HEK293 (cell line): ENCODE data around the gene POLR1E.

Experiments
- CTCF ChIA-PET: fragments of 350-600 bp; formaldehyde crosslinking; extraction: SDS; loops from one replicate; lab custom pipeline; 2021; ENCODE audit warnings: antibody characterized with exemption; lab: Yijun Ruan, JAX
- POLR2A ChIA-PET: fragments of 300-600 bp; formaldehyde crosslinking; extraction: SDS; loops from one replicate; lab custom pipeline; 2020; ENCODE audit warnings: antibody characterized with exemption, inconsistent platforms; lab: Yijun Ruan, JAX
- H3K27ac ChIP-seq: fragments of 200-500 bp; sonication (Bioruptor generic); 2 replicates; pipeline ENCODE4 v1.5.1; 2014; ENCODE audit warnings: low read depth, low read length, control low read depth, inconsistent platforms; ENCODE audit errors: extremely low read depth
- H3K36me3 ChIP-seq, 2 experiments: fragments of 200-500 bp in 1 of 2; sonication (Bioruptor generic) in 1 of 2; 1 replicate in 1 of 2; 2 replicates in 1 of 2; pipeline ENCODE4 v1.5.1; 2014 to 2017; ENCODE audit warnings: inconsistent platforms in 2 of 2, low read length in 2 of 2; ENCODE audit not compliant: control insufficient read depth in 2 of 2, insufficient read depth in 1 of 2
- H3K4me1 ChIP-seq: fragments of 200-500 bp; sonication (Bioruptor generic); 2 replicates; pipeline ENCODE4 v1.5.1; 2014; ENCODE audit warnings: mild to moderate bottlenecking, low read length, inconsistent platforms; ENCODE audit not compliant: control insufficient read depth, insufficient read depth
- H3K4me3 ChIP-seq: 2 replicates; pipeline ENCODE4 v1.5.1; 2011; ENCODE audit warnings: low read depth, mild to moderate bottlenecking, control low read depth, low read length, moderate library complexity
- H3K9me3 ChIP-seq: fragments of 200-500 bp; sonication (Bioruptor generic); 2 replicates; pipeline ENCODE4 v1.5.1; 2014; ENCODE audit warnings: low read depth, low read length, inconsistent platforms; ENCODE audit not compliant: control insufficient read depth, insufficient read depth
- GLIS2 ChIP-seq: fragments of 450-650 bp; formaldehyde crosslinking; IDR thresholded peaks from 2 replicates; pipeline ENCODE4 v1.5.1; 2016; ENCODE audit warnings: missing biosample characterization, missing genetic modification characterization
- ZBTB1 ChIP-seq: fragments of 450-650 bp; formaldehyde crosslinking; IDR thresholded peaks from 2 replicates; pipeline ENCODE4 v1.5.1; 2016; ENCODE audit warnings: missing biosample characterization, missing genetic modification characterization
- ZBTB10 ChIP-seq: fragments of 450-650 bp; formaldehyde crosslinking; IDR thresholded peaks from 2 replicates; pipeline ENCODE4 v1.5.1; 2016; ENCODE audit warnings: missing biosample characterization, missing genetic modification characterization
- ZBTB8A ChIP-seq: fragments of 450-650 bp; formaldehyde crosslinking; IDR thresholded peaks from 2 replicates; pipeline ENCODE4 v1.5.1; 2016; ENCODE audit warnings: missing biosample characterization, missing genetic modification characterization
- ZEB2 ChIP-seq: fragments of 450-650 bp; formaldehyde crosslinking; IDR thresholded peaks from 2 replicates; pipeline ENCODE4 v1.5.1; 2016; ENCODE audit warnings: missing biosample characterization, missing genetic modification characterization
- ZFP69B ChIP-seq: fragments of 450-650 bp; formaldehyde crosslinking; IDR thresholded peaks from 2 replicates; pipeline ENCODE4 v1.5.1; 2016; ENCODE audit warnings: missing biosample characterization, missing genetic modification characterization
- ZNF10 ChIP-seq: fragments of 450-650 bp; formaldehyde crosslinking; IDR thresholded peaks from 2 replicates; pipeline ENCODE4 v1.5.1; 2017; ENCODE audit warnings: missing biosample characterization, missing genetic modification characterization
- ZNF114 ChIP-seq: fragments of 450-650 bp; formaldehyde crosslinking; IDR thresholded peaks from 2 replicates; pipeline ENCODE4 v1.5.0; 2017; ENCODE audit warnings: missing biosample characterization, missing genetic modification characterization
- ZNF292 ChIP-seq: fragments of 450-650 bp; formaldehyde crosslinking; IDR thresholded peaks from 2 replicates; pipeline ENCODE4 v1.5.1; 2016; ENCODE audit warnings: low read depth, missing biosample characterization, missing genetic modification characterization, borderline replicate concordance
- ZNF335 ChIP-seq: fragments of 450-650 bp; formaldehyde crosslinking; conservative IDR thresholded peaks from 2 replicates; pipeline ENCODE4 v1.5.1; 2016; ENCODE audit warnings: missing biosample characterization, missing genetic modification characterization
- ZNF391 ChIP-seq: fragments of 450-650 bp; formaldehyde crosslinking; IDR thresholded peaks from 2 replicates; pipeline ENCODE4 v1.5.1; 2016; ENCODE audit warnings: low read depth, missing biosample characterization, missing genetic modification characterization, borderline replicate concordance
- ZNF433 ChIP-seq: fragments of 450-650 bp; formaldehyde crosslinking; IDR thresholded peaks from 2 replicates; pipeline ENCODE4 v1.5.1; 2016; ENCODE audit warnings: missing biosample characterization, missing genetic modification characterization, low read depth
- ZNF549 ChIP-seq: fragments of 450-650 bp; IDR thresholded peaks from 2 replicates; pipeline ENCODE4 v1.5.1; 2018; ENCODE audit warnings: missing biosample characterization, missing genetic modification characterization, mild to moderate bottlenecking, inconsistent platforms, moderate library complexity
- ZNF560 ChIP-seq: fragments of 450-650 bp; formaldehyde crosslinking; IDR thresholded peaks from 2 replicates; pipeline ENCODE4 v1.5.1; 2017; ENCODE audit warnings: missing biosample characterization, missing genetic modification characterization, borderline replicate concordance
- ZNF585B ChIP-seq: fragments of 450-650 bp; formaldehyde crosslinking; IDR thresholded peaks from 2 replicates; pipeline ENCODE4 v1.5.1; 2016; ENCODE audit warnings: missing biosample characterization, missing genetic modification characterization
- ZNF623 ChIP-seq: fragments of 450-650 bp; formaldehyde crosslinking; IDR thresholded peaks from 2 replicates; pipeline ENCODE4 v1.5.1; 2016; ENCODE audit warnings: missing biosample characterization, missing genetic modification characterization
- ZNF670 ChIP-seq: fragments of 450-650 bp; formaldehyde crosslinking; IDR thresholded peaks from 2 replicates; pipeline ENCODE4 v1.5.1; 2016; ENCODE audit warnings: missing biosample characterization, missing genetic modification characterization, low read depth
- ZNF76 ChIP-seq: fragments of 450-650 bp; formaldehyde crosslinking; IDR thresholded peaks from 2 replicates; pipeline ENCODE4; 2016; ENCODE audit warnings: low read depth, missing biosample characterization, missing genetic modification characterization, borderline replicate concordance
- ZSCAN30 ChIP-seq: fragments of 450-650 bp; IDR thresholded peaks from 2 replicates; pipeline ENCODE4 v1.5.1; 2018; ENCODE audit warnings: missing biosample characterization, mild to moderate bottlenecking, missing genetic modification characterization, moderate library complexity
- TF ChIP-seq, protein P1 (sequence below): fragments of 450-650 bp; IDR thresholded peaks from 2 replicates; pipeline ENCODE4 v1.5.1; 2018; ENCODE audit warnings: missing biosample characterization, missing genetic modification characterization
- TF ChIP-seq, protein P2 (sequence below): fragments of 450-650 bp; formaldehyde crosslinking; IDR thresholded peaks from 2 replicates; pipeline ENCODE4 v1.5.1; 2016; ENCODE audit warnings: missing biosample characterization, missing genetic modification characterization, borderline replicate concordance

POLR1E gene

GRCh38 chr9:37539634-37540033, 53.9 kb downstream of the POLR1E start:
- H3K36me3 ChIP-seq = peaks cover 0 to 61% of the 10 kb centered on the region in 2 experiments; a peak in 2 of 3 replicates
- H3K4me1 ChIP-seq = no peaks in the 10 kb centered on the region
- no peak overlapping the region for H3K27ac ChIP-seq
- H3K4me3 ChIP-seq = no peak overlapping the region
- no peaks in the 10 kb centered on the region for H3K9me3 ChIP-seq
- ChIA-PET CTCF (no interaction called here), POLR2A (no interaction called here)
- TF ChIP-seq GLIS2 (tag by site-specific recombination) (no peak), ZNF433 (tag by site-specific recombination) (no peak), ZNF114 (tag by site-specific recombination) (no peak), ZSCAN30 (tag by site-specific recombination) (no peak), ZNF585B (tag by site-specific recombination) (no peak), ZNF560 (tag by site-specific recombination) (no peak), ZNF670 (tag by site-specific recombination) (no peak), ZBTB8A (no peak), ZFP69B (tag by site-specific recombination) (no peak), ZNF76 (no peak), ZNF623 (tag by site-specific recombination) (no peak), ZEB2 (tag by site-specific recombination) (no peak), ZBTB10 (tag by site-specific recombination) (no peak), ZNF391 (tag by site-specific recombination) (no peak)
- TF ChIP-seq, protein P1, sequence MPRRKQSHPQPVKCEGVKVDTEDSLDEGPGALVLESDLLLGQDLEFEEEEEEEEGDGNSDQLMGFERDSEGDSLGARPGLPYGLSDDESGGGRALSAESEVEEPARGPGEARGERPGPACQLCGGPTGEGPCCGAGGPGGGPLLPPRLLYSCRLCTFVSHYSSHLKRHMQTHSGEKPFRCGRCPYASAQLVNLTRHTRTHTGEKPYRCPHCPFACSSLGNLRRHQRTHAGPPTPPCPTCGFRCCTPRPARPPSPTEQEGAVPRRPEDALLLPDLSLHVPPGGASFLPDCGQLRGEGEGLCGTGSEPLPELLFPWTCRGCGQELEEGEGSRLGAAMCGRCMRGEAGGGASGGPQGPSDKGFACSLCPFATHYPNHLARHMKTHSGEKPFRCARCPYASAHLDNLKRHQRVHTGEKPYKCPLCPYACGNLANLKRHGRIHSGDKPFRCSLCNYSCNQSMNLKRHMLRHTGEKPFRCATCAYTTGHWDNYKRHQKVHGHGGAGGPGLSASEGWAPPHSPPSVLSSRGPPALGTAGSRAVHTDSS = no peak
- TF ChIP-seq, protein P2, sequence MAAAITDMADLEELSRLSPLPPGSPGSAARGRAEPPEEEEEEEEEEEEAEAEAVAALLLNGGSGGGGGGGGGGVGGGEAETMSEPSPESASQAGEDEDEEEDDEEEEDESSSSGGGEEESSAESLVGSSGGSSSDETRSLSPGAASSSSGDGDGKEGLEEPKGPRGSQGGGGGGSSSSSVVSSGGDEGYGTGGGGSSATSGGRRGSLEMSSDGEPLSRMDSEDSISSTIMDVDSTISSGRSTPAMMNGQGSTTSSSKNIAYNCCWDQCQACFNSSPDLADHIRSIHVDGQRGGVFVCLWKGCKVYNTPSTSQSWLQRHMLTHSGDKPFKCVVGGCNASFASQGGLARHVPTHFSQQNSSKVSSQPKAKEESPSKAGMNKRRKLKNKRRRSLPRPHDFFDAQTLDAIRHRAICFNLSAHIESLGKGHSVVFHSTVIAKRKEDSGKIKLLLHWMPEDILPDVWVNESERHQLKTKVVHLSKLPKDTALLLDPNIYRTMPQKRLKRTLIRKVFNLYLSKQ (tag by site-specific recombination) = no peak

DNA sequence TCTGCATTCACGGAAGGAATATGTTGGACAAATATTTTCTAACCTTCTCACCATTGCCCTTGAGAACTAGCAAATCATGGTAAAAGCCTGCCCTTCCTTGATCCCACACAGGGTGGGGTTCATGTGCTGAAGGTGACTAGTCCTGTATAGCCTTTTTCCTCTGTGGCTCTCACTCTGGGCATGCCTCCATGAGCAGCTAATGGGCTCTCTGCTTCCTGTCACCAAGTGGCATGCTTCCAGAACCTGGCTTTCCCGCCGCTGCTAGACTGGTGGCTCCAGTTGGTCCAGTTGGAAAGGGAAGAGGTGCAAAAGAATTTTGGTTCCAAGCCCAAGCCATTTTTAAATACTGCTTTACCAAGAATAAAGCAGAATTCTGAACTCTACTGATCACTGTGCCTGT, 54.9 kb downstream of the POLR1E start:
- ChIA-PET POLR2A (no interaction called here), CTCF (no interaction called here)
- Histone ChIP-seq H3K9me3 (no peaks in the 10 kb centered on the region), H3K4me3 (no peak overlapping the region), H3K36me3 (peaks cover 0 to 55% of the 10 kb centered on the region in 2 experiments; a peak in 2 of 3 replicates), H3K27ac (no peak overlapping the region), H3K4me1 (no peaks in the 10 kb centered on the region)
- TF ChIP-seq ZNF10 (tag by site-specific recombination) (no peak), ZBTB1 (no peak), ZNF549 (tag by site-specific recombination) (no peak), ZNF335 (tag by site-specific recombination) (no peak), ZNF292 (tag by site-specific recombination) (no peak)
